Astrocyte (in vitro differentiated cells and primary cell): ENCODE results near the gene TRIO. TPM values are rescaled to one million over a fixed set of nuclear protein-coding genes. Genes with fewer than 3 reads are reported as not detected.

Experiments
- DNase-seq: peaks from one replicate; pipeline ENCODE4 v3.0.0-alpha.2; 2010; ENCODE audit warnings: low read depth
- FAIRE-seq: peaks from 2 replicates; lab custom pipeline; 2011; peaks lifted over from hg19 to GRCh38; lab: Jason Lieb, UNC
- H2AFZ ChIP-seq: 2 replicates; pipeline ENCODE4 v1.6.0; 2012; ENCODE audit warnings: low read depth, low read length, inconsistent platforms
- H3K27ac ChIP-seq: 2 replicates; pipeline ENCODE4 v1.5.1; 2011; ENCODE audit warnings: low read depth, low read length, inconsistent platforms
- H3K27me3 ChIP-seq: 2 replicates; pipeline ENCODE4 v1.6.0; 2011; ENCODE audit warnings: low read length, inconsistent platforms; ENCODE audit not compliant: insufficient read depth
- H3K36me3 ChIP-seq: 2 replicates; pipeline ENCODE4 v1.5.1; 2011; ENCODE audit warnings: low read length, inconsistent platforms; ENCODE audit not compliant: insufficient read depth
- H3K4me1 ChIP-seq: 2 replicates; pipeline ENCODE4 v1.5.1; 2011; ENCODE audit warnings: low read length, inconsistent platforms; ENCODE audit not compliant: insufficient read depth
- H3K4me2 ChIP-seq: 2 replicates; pipeline ENCODE4 v1.6.0; 2012; ENCODE audit warnings: low read length, inconsistent platforms
- H3K4me3 ChIP-seq: 2 replicates; pipeline ENCODE4 v1.5.1; 2011; ENCODE audit warnings: low read depth, mild to moderate bottlenecking, low read length, inconsistent platforms; ENCODE audit not compliant: insufficient read depth
- H3K79me2 ChIP-seq: 2 replicates; pipeline ENCODE4 v1.6.0; 2012; ENCODE audit warnings: mild to moderate bottlenecking, low read length, inconsistent platforms; ENCODE audit not compliant: insufficient read depth
- H3K9ac ChIP-seq: 2 replicates; pipeline ENCODE4 v1.6.0; 2012; ENCODE audit warnings: mild to moderate bottlenecking, low read length, inconsistent platforms
- H3K9me3 ChIP-seq: 2 replicates; pipeline ENCODE4 v1.5.1; 2012; ENCODE audit warnings: low read depth, mild to moderate bottlenecking, low read length, inconsistent platforms; ENCODE audit not compliant: insufficient read depth
- H4K20me1 ChIP-seq: 2 replicates; pipeline ENCODE4 v1.6.0; 2012; ENCODE audit warnings: low read length, inconsistent platforms; ENCODE audit not compliant: insufficient read depth
- H3K27ac Mint-ChIP-seq: one replicate; pipeline ENCODE4 v1.8.0; 2021; ENCODE audit warnings: mild to moderate bottlenecking, mixed read lengths; ENCODE audit not compliant: unreplicated experiment
- H3K27me3 Mint-ChIP-seq: one replicate; pipeline ENCODE4 v1.8.0; 2021; ENCODE audit warnings: low read depth, mixed read lengths; ENCODE audit not compliant: unreplicated experiment
- H3K36me3 Mint-ChIP-seq: one replicate; pipeline ENCODE4 v1.8.0; 2021; ENCODE audit warnings: low read depth, mixed read lengths; ENCODE audit not compliant: unreplicated experiment
- H3K4me1 Mint-ChIP-seq: one replicate; pipeline ENCODE4 v1.8.0; 2021; ENCODE audit warnings: low read depth, mixed read lengths; ENCODE audit not compliant: unreplicated experiment
- H3K4me3 Mint-ChIP-seq: one replicate; pipeline ENCODE4 v1.8.0; 2021; ENCODE audit warnings: mild to moderate bottlenecking, moderate library complexity, mixed read lengths; ENCODE audit not compliant: unreplicated experiment
- H3K9me3 Mint-ChIP-seq: one replicate; pipeline ENCODE4 v1.8.0; 2021; ENCODE audit warnings: mild to moderate bottlenecking, mixed read lengths; ENCODE audit not compliant: unreplicated experiment
- CTCF ChIP-seq: IDR thresholded peaks from 2 replicates; pipeline ENCODE4 v1.5.1; 2011; ENCODE audit warnings: low read depth, mild to moderate bottlenecking, inconsistent platforms, low read length, moderate library complexity; ENCODE audit not compliant: insufficient read depth
- EZH2 ChIP-seq: IDR thresholded peaks from 2 replicates; pipeline ENCODE4 v1.6.1; 2012; ENCODE audit warnings: mild to moderate bottlenecking, low read length, inconsistent platforms; ENCODE audit not compliant: insufficient read depth
- total RNA-seq: library from RNA; stranded (reverse); gene quantifications from 2 replicates; pipeline ENCODE4 v1.2.1, GENCODE V29; 2021

Gene TRIO
- total RNA-seq, 1 donor from 2014 or later, result 347 TPM

- DNase-seq, result no peak
- H3K4me3 Mint-ChIP-seq, result peak overlapping the region; percentile 45
- H3K27ac ChIP-seq, result peak overlapping the region; percentile 90
- peak overlapping the region; percentile 68 for H3K9ac ChIP-seq
- H3K27me3 Mint-ChIP-seq, result no peaks in the 10 kb centered on the region
- H3K27me3 ChIP-seq, result no peaks in the 10 kb centered on the region
- TF ChIP-seq CTCF (no peak), EZH2 (no peak)
- peaks cover 4% of the 10 kb centered on the region for H3K36me3 ChIP-seq
- no peak for FAIRE-seq
- peak overlapping the region; percentile 2 for H3K4me3 ChIP-seq
- H3K27ac Mint-ChIP-seq, result peak overlapping the region; percentile 82
- peaks cover 36% of the 10 kb centered on the region for H4K20me1 ChIP-seq
- H3K9me3 Mint-ChIP-seq, result no peaks in the 10 kb centered on the region
- peak overlapping the region; percentile 73 for H3K4me2 ChIP-seq
- H3K4me1 ChIP-seq, result peaks cover 89% of the 10 kb centered on the region
- no peak overlapping the region for H2AFZ ChIP-seq
- no peaks in the 10 kb centered on the region for H3K9me3 ChIP-seq
- H3K79me2 ChIP-seq, result peaks cover 98% of the 10 kb centered on the region
- H3K4me1 Mint-ChIP-seq, result peaks cover 83% of the 10 kb centered on the region
- H3K36me3 Mint-ChIP-seq, result peaks cover 2% of the 10 kb centered on the region
These were observed 61.0 kb downstream of the TRIO start for GRCh38 chr5:14204011-14204670.

GRCh38 chr5:14204785-14205321 is 61.7 kb downstream of the TRIO start:
- Histone ChIP-seq H3K27ac (peak overlapping the region; percentile 90), H3K4me3 (peak overlapping the region; percentile 2), H3K79me2 (peaks cover 98% of the 10 kb centered on the region), H3K9ac (peak overlapping the region; percentile 68), H3K27me3 (no peaks in the 10 kb centered on the region), H3K4me2 (peak overlapping the region; percentile 73), H2AFZ (no peak overlapping the region), H3K36me3 (peaks cover 4% of the 10 kb centered on the region), H3K9me3 (no peaks in the 10 kb centered on the region), H4K20me1 (peaks cover 35% of the 10 kb centered on the region), H3K4me1 (peaks cover 89% of the 10 kb centered on the region)
- peaks cover 2% of the 10 kb centered on the region for H3K36me3 Mint-ChIP-seq
- H3K4me1 Mint-ChIP-seq, result peaks cover 84% of the 10 kb centered on the region
- no peak overlapping the region for H3K4me3 Mint-ChIP-seq
- FAIRE-seq (no peak), DNase-seq (peak; percentile 85)
- TF ChIP-seq EZH2 (no peak), CTCF (no peak)
- H3K9me3 Mint-ChIP-seq, result no peaks in the 10 kb centered on the region
- no peaks in the 10 kb centered on the region for H3K27me3 Mint-ChIP-seq
- peak overlapping the region; percentile 90 for H3K27ac Mint-ChIP-seq
